Smooth muscle cell of the pulmonary artery (primary cell): ENCODE results near the gene LDLRAP1. TPM values are rescaled to one million over a fixed set of nuclear protein-coding genes. Genes with fewer than 3 reads are reported as not detected.

Source experiments
- total RNA-seq: library from RNA; depleted of rRNA; stranded (reverse); fragments of >200 nt; gene quantifications from 2 replicates; pipeline ENCODE4 v1.2.3, GENCODE V29; 2014

The LDLRAP1 gene, protein sequence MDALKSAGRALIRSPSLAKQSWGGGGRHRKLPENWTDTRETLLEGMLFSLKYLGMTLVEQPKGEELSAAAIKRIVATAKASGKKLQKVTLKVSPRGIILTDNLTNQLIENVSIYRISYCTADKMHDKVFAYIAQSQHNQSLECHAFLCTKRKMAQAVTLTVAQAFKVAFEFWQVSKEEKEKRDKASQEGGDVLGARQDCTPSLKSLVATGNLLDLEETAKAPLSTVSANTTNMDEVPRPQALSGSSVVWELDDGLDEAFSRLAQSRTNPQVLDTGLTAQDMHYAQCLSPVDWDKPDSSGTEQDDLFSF
- 23.9 and 41.6 TPM in 2 replicates for total RNA-seq

DNA sequence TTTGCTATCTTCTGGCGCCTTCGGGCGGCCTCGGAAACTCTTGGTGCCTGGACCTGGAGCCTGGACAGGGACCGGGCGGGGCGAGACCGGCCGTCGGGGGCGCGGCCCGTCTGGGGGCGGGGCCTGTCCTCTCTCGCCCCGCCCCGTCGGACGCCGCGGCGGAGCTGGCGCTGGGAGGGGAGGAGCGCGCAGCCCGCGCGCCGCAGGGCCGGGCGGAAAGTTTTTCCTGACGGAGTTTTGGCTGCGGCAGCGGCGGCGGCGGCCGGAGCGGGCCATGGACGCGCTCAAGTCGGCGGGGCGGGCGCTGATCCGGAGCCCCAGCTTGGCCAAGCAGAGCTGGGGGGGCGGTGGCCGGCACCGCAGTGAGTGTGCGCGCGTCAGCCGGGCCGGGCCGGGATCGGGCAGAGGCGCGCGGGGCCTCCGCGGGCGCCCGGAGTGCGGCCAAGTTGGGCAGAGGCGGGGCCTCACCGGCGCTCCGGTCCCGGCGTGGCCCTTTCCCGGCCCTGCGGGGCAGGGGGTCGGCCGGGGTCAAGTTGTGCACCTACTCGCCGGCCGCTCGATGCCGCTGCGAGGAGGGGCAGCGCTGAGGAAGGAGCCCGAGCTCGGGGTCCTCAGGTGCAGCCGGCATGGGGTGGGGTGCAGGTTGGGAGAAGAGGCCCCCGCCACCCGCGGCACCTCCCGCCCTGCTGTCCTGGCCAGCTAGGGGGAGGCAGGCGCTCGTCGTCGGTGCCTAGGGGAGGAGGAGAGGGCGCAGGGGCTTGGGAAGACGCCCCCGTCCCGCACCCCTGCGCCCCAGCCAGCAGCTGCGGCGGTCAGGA, at the start of gene LDLRAP1:
Gene LDLRAP1 (plus strand): TSS at position 182 of the 818 bp plus-strand sequence. CDS start 93 bp downstream, at position 275.

DNA sequence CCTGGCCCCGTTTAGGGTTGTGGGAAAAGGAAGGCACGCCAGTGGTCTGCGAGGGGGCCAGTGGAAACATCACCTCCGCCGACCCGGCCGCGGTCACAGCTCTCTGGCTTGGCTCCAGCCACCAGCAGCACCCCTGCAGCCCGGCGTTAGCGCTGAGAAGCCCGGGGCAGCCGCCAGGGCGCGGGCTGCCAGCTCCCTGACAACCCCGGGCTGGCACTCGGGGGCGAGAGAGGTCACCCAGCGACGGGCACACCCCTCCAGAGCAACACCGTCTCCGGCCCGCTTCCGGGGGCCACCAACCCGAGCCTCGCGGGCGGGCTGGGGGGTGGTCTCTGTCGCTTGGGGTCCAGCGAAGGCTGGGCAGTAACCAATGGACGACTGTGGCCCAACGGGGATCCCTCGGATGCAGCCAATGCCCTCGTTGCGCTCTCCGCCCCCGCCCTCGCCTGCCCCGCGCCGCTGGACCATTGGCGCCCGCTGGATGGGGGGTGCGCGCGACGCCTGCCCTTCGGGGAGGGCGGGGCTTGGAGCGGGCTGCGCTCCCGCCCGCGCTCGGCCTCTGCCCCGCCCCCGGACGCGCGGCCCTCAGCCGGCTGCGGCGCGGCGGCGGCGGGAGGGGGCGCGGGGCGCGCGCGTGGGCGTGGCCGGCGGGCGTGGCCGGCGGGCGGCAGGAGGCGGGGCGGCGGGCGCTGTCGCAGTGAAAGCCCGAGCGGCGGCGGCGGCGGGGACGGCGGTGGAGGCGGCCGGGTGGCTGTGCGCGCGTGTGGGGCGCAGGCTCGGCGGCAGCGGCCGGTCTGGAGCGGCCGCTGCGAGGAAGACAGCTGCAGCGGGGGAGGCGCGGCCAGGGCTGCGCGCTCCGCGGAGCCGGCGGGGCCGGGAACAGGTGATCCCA, 72.9 kb downstream of the LDLRAP1 start, which contains the start of gene MAN1C1:
Gene MAN1C1 (plus strand): TSS at position 697 of the 892 bp plus-strand sequence. CDS start 1,007 bp downstream, outside the sequence.

Other genes with a start within 250 kb of the LDLRAP1 start
- gene TMEM50A, start 205.3 kb upstream of the LDLRAP1 start, total RNA-seq: 66.5 and 144 TPM in 2 replicates
- gene RHCE, start 122.8 kb upstream of the LDLRAP1 start, total RNA-seq: 1.0 and 1.5 TPM in 2 replicates
- gene MACO1, start 112.7 kb upstream of the LDLRAP1 start, total RNA-seq: 13.1 and 13.9 TPM in 2 replicates
- 5.8 and 13.4 TPM in 2 replicates for gene MAN1C1, start 73.2 kb downstream of the LDLRAP1 start, total RNA-seq